Loucy (cell line): ENCODE data around the gene CDK7.

Experiments used
- H2AFZ ChIP-seq: fragments of 200-600 bp; sonication (generic); 2 replicates; pipeline ENCODE4 v1.6.0; 2016; ENCODE audit warnings: antibody characterized with exemption, mild to moderate bottlenecking, low read length, moderate library complexity
- H3F3A ChIP-seq: fragments of 200-600 bp; 2 replicates; pipeline ENCODE4 v1.6.0; 2016; ENCODE audit warnings: antibody characterized with exemption, low read depth, mild to moderate bottlenecking
- H3K27me3 ChIP-seq: fragments of 200-600 bp; sonication (generic); 2 replicates; pipeline ENCODE4 v1.6.1; 2014; ENCODE audit warnings: low read length, mild to moderate bottlenecking; ENCODE audit not compliant: insufficient read depth, poor library complexity, severe bottlenecking
- H3K36me3 ChIP-seq: fragments of 200-600 bp; sonication (generic); 2 replicates; pipeline ENCODE4 v1.6.1; 2016; ENCODE audit warnings: low read length; ENCODE audit not compliant: insufficient read depth
- H3K4me1 ChIP-seq: fragments of 200-600 bp; sonication (generic); 2 replicates; pipeline ENCODE4 v1.5.1; 2014; ENCODE audit warnings: low read length, mild to moderate bottlenecking; ENCODE audit not compliant: insufficient read depth, poor library complexity, severe bottlenecking
- H3K4me2 ChIP-seq: fragments of 200-600 bp; sonication (generic); 2 replicates; pipeline ENCODE4 v1.6.0; 2014; ENCODE audit warnings: antibody characterized with exemption, low read length, low read depth, mild to moderate bottlenecking; ENCODE audit not compliant: poor library complexity, severe bottlenecking
- H3K4me3 ChIP-seq: fragments of 200-600 bp; sonication (generic); 2 replicates; pipeline ENCODE4 v1.5.1; 2014; ENCODE audit warnings: low read length, mild to moderate bottlenecking, mixed read lengths; ENCODE audit not compliant: poor library complexity, severe bottlenecking
- H3K79me2 ChIP-seq: fragments of 200-600 bp; sonication (generic); 2 replicates; pipeline ENCODE4 v1.6.1; 2014; ENCODE audit warnings: low read length; ENCODE audit not compliant: insufficient read depth
- H3K9ac ChIP-seq: fragments of 200-600 bp; sonication (generic); 2 replicates; pipeline ENCODE4 v1.6.0; 2014; ENCODE audit warnings: mild to moderate bottlenecking, low read depth, low read length, moderate library complexity; ENCODE audit not compliant: poor library complexity, severe bottlenecking
- H3K9me2 ChIP-seq: fragments of 200-600 bp; sonication (generic); replicated peaks from 2 replicates; pipeline ENCODE4 v1.6.1; 2016; ENCODE audit warnings: low read depth, low read length, mixed read lengths
- H3K9me3 ChIP-seq: fragments of 200-600 bp; sonication (generic); 2 replicates; pipeline ENCODE4 v1.6.1; 2014; ENCODE audit warnings: mild to moderate bottlenecking, antibody characterized with exemption, low read length, low read depth; ENCODE audit not compliant: insufficient read depth
- H4K20me1 ChIP-seq: fragments of 200-600 bp; sonication (generic); 2 replicates; pipeline ENCODE4 v1.6.0; 2014; ENCODE audit warnings: antibody characterized with exemption, low read length, mild to moderate bottlenecking; ENCODE audit not compliant: insufficient read depth, poor library complexity, severe bottlenecking
- EZH2phosphoT487 ChIP-seq: fragments of 200-600 bp; IDR thresholded peaks from 2 replicates; pipeline ENCODE4 v1.6.1; 2018; ENCODE audit warnings: antibody characterized with exemption, mild to moderate bottlenecking, moderate library complexity, borderline replicate concordance
- TF ChIP-seq, protein P1 (sequence below): fragments of 200-600 bp; sonication (generic); conservative IDR thresholded peaks from 2 replicates; pipeline ENCODE4 v1.5.1; 2014; ENCODE audit warnings: mild to moderate bottlenecking, antibody characterized with exemption, low read length

CDK7 gene

DNA sequence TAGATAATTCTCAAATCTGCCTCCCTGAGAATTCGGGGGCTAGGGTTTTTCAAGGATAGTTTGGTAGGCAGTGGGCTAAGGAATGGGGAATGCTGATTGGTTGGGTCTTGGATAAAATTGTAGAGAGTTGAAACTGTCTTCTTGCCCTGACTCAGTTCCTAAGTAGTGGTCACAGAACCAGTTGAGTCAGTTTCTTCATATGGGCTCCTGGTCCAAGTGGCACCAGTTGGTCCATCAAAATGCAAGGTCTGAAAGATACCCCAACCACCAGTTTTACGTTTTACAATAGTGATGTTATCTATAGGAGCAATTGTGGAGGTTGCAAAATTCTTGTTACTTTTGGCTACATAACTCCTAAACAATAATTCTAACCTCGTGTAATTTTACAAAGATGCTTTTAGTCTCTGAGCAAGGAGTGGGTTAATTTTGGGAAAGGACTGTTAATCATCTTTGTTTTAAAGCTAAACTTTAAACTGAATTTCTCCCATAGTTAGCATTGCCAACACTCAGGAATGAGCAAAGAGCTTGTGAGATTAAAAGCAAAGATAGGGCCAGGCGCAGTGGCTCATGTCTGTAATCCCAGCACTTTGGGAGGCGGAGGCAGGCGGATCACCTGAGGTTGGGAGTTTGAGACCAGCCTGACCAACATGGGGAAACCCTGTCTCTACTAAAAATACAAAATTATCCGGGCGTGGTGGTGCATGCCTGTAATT is 7.7 kb downstream of the CDK7 start:
- H3K9me3 ChIP-seq = no peaks in the 10 kb centered on the region
- no peak overlapping the region for H3K9ac ChIP-seq
- peaks cover 6% of the 10 kb centered on the region for H4K20me1 ChIP-seq
- H3K79me2 ChIP-seq = peaks cover 71% of the 10 kb centered on the region
- TF ChIP-seq, protein P1, sequence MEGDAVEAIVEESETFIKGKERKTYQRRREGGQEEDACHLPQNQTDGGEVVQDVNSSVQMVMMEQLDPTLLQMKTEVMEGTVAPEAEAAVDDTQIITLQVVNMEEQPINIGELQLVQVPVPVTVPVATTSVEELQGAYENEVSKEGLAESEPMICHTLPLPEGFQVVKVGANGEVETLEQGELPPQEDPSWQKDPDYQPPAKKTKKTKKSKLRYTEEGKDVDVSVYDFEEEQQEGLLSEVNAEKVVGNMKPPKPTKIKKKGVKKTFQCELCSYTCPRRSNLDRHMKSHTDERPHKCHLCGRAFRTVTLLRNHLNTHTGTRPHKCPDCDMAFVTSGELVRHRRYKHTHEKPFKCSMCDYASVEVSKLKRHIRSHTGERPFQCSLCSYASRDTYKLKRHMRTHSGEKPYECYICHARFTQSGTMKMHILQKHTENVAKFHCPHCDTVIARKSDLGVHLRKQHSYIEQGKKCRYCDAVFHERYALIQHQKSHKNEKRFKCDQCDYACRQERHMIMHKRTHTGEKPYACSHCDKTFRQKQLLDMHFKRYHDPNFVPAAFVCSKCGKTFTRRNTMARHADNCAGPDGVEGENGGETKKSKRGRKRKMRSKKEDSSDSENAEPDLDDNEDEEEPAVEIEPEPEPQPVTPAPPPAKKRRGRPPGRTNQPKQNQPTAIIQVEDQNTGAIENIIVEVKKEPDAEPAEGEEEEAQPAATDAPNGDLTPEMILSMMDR = no peak
- TF ChIP-seq EZH2phosphoT487 = no peak
- H3F3A ChIP-seq = no peaks in the 10 kb centered on the region
- no peaks in the 10 kb centered on the region for H3K9me2 ChIP-seq
- H2AFZ ChIP-seq = no peak overlapping the region
- no peak overlapping the region for H3K4me2 ChIP-seq
- no peaks in the 10 kb centered on the region; the same call in 1 of the 2 replicates for H3K36me3 ChIP-seq
- H3K4me3 ChIP-seq = no peak overlapping the region
- H3K4me1 ChIP-seq = peaks cover 6% of the 10 kb centered on the region
- no peaks in the 10 kb centered on the region for H3K27me3 ChIP-seq

DNA sequence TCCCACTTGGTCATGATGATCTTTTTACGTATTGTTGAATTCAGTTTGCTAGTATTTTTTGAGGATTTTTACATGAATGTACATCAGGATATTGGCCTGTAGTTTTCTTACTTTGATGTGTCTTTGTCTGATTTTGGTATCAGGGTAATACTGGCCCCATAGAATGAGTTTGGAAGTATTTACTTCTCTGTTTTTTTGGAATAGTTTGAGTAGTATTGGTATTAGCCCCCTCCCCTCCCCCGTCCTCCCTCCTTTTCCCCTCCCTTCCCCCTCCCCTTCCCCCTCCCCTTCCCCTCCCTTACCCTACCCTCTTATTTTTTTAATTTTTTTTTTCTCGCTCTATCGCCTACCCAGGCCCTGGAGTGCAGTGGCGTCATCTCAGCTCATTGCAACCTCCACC is 10.3 kb downstream of the CDK7 start:
- no peaks in the 10 kb centered on the region for H3K27me3 ChIP-seq
- H3K79me2 ChIP-seq = peaks cover 73% of the 10 kb centered on the region
- no peak overlapping the region for H3K4me2 ChIP-seq
- TF ChIP-seq, protein P1 = no peak
- no peak for TF ChIP-seq EZH2phosphoT487
- no peaks in the 10 kb centered on the region for H3F3A ChIP-seq
- H3K4me3 ChIP-seq = no peak overlapping the region
- no peaks in the 10 kb centered on the region for H3K9me2 ChIP-seq
- no peak overlapping the region for H3K9ac ChIP-seq
- H4K20me1 ChIP-seq = no peaks in the 10 kb centered on the region
- H3K36me3 ChIP-seq = no peaks in the 10 kb centered on the region; the same call in 1 of the 2 replicates
- H2AFZ ChIP-seq = no peak overlapping the region
- peaks cover 7% of the 10 kb centered on the region; the same call in 1 of the 2 replicates for H3K9me3 ChIP-seq
- no peaks in the 10 kb centered on the region for H3K4me1 ChIP-seq

DNA sequence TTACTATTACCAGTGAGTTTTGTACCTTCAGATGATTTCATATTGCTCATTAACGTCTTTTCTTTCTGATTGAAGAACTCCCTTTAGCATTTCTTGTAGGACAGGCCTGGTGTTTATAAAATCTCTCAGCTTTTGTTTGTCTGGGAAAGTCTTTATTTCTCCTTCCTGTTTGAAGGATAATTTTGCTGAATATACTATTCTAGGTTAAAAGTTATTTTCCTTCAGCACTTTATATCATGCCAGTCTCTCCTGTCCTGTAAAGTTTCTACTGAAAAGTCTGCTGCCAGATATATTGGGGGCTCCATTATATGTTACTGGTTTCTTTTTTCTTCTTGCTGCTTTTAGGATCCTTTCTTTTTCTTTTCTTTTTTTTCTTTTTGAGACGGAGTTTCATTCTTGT is 13.3 kb downstream of the CDK7 start:
- no peak overlapping the region for H2AFZ ChIP-seq
- no peak for TF ChIP-seq EZH2phosphoT487
- TF ChIP-seq, protein P1 = no peak
- H3K79me2 ChIP-seq = peaks cover 66% of the 10 kb centered on the region
- H3K36me3 ChIP-seq = no peaks in the 10 kb centered on the region; the same call in 1 of the 2 replicates
- H3K9ac ChIP-seq = no peak overlapping the region
- peaks cover 7% of the 10 kb centered on the region; the same call in 1 of the 2 replicates for H3K9me3 ChIP-seq
- no peak overlapping the region for H3K4me2 ChIP-seq
- H3K27me3 ChIP-seq = no peaks in the 10 kb centered on the region
- no peaks in the 10 kb centered on the region for H4K20me1 ChIP-seq
- no peak overlapping the region for H3K4me3 ChIP-seq
- H3K9me2 ChIP-seq = no peaks in the 10 kb centered on the region
- no peaks in the 10 kb centered on the region for H3F3A ChIP-seq
- no peaks in the 10 kb centered on the region for H3K4me1 ChIP-seq
